ENCODE results near the gene LIMS2. TPM values are rescaled to one million over a fixed set of nuclear protein-coding genes. Genes with fewer than 3 reads are reported as not detected.

Gene LIMS2
- total and polyA plus RNA-seq, 2 experiments from 2014 or later: 32.9 to 48.8 TPM

GRCh38 chr2:127661072-127661649 is 14.2 kb downstream of the LIMS2 start:
- H3K36me3 ChIP-seq: no peaks in the 10 kb centered on the region
- TF ChIP-seq CTCF (IDR thresholded peaks at IDR 0.05; ENCODE audit: low read depth, low read length): no peak
- no peaks in the 10 kb centered on the region for H3K9me3 ChIP-seq (ENCODE audit: low read depth)
- H3K4me3 ChIP-seq: no peak overlapping the region
- peak overlapping the region; percentile 88 for H3K27ac ChIP-seq
- DNase-seq (ENCODE audit: low read depth in 1 of 2, low spot score in 1 of 2): peak; percentile 62 to 84
- H3K4me1 ChIP-seq (ENCODE audit: low read depth): peaks cover 29% of the 10 kb centered on the region
- peaks cover 25% of the 10 kb centered on the region for H3K27me3 ChIP-seq

GRCh38 chr2:127660291-127660578 is 15.1 kb downstream of the LIMS2 start:
- Histone ChIP-seq H3K27me3 (peaks cover 16% of the 10 kb centered on the region), H3K9me3 (ENCODE audit: low read depth) (no peaks in the 10 kb centered on the region), H3K36me3 (no peaks in the 10 kb centered on the region), H3K27ac (no peak overlapping the region), H3K4me1 (ENCODE audit: low read depth) (peaks cover 29% of the 10 kb centered on the region), H3K4me3 (no peak overlapping the region)
- no peak for DNase-seq (ENCODE audit: low read depth in 1 of 2, low spot score in 1 of 2)
- TF ChIP-seq CTCF (IDR thresholded peaks at IDR 0.05; ENCODE audit: low read depth, low read length): no peak

GRCh38 chr2:127659408-127660290 is 15.7 kb downstream of the LIMS2 start:
- no peak overlapping the region for H3K27ac ChIP-seq
- no peak for TF ChIP-seq CTCF (IDR thresholded peaks at IDR 0.05; ENCODE audit: low read depth, low read length)
- H3K4me3 ChIP-seq: no peak overlapping the region
- H3K27me3 ChIP-seq: peaks cover 10% of the 10 kb centered on the region
- no peaks in the 10 kb centered on the region for H3K36me3 ChIP-seq
- H3K4me1 ChIP-seq (ENCODE audit: low read depth): peaks cover 28% of the 10 kb centered on the region
- H3K9me3 ChIP-seq (ENCODE audit: low read depth): no peaks in the 10 kb centered on the region
- DNase-seq (ENCODE audit: low read depth in 1 of 2, low spot score in 1 of 2): peak in 1 of 2 donors; percentile 44

- H3K4me1 ChIP-seq (ENCODE audit: low read depth): peaks cover 24% of the 10 kb centered on the region
- H3K36me3 ChIP-seq: no peaks in the 10 kb centered on the region
- no peak overlapping the region for H3K4me3 ChIP-seq
- H3K27me3 ChIP-seq: peaks cover 2% of the 10 kb centered on the region
- no peak for DNase-seq (ENCODE audit: low read depth in 1 of 2, low spot score in 1 of 2)
- H3K27ac ChIP-seq: no peak overlapping the region
- no peaks in the 10 kb centered on the region for H3K9me3 ChIP-seq (ENCODE audit: low read depth)
- TF ChIP-seq CTCF (IDR thresholded peaks at IDR 0.05; ENCODE audit: low read depth, low read length): no peak
Observed at GRCh38 chr2:127658641-127659407, 16.5 kb downstream of the LIMS2 start.

- no peak overlapping the region for H3K27ac ChIP-seq
- DNase-seq (ENCODE audit: low read depth in 1 of 2, low spot score in 1 of 2): no peak
- no peak for TF ChIP-seq CTCF (IDR thresholded peaks at IDR 0.05; ENCODE audit: low read depth, low read length)
- H3K27me3 ChIP-seq: no peaks in the 10 kb centered on the region
- peaks cover 22% of the 10 kb centered on the region for H3K4me1 ChIP-seq (ENCODE audit: low read depth)
- H3K36me3 ChIP-seq: no peaks in the 10 kb centered on the region
- H3K9me3 ChIP-seq (ENCODE audit: low read depth): no peaks in the 10 kb centered on the region
- no peak overlapping the region for H3K4me3 ChIP-seq
Observed at GRCh38 chr2:127658146-127658545, 17.2 kb downstream of the LIMS2 start.
